ENCODE data around the gene SEC14L6. TPM values are rescaled to one million over a fixed set of nuclear protein-coding genes. Genes with fewer than 3 reads are reported as not detected.

Gene SEC14L6
- polyA plus RNA-seq, 1 experiment: 0.06 TPM

DNA sequence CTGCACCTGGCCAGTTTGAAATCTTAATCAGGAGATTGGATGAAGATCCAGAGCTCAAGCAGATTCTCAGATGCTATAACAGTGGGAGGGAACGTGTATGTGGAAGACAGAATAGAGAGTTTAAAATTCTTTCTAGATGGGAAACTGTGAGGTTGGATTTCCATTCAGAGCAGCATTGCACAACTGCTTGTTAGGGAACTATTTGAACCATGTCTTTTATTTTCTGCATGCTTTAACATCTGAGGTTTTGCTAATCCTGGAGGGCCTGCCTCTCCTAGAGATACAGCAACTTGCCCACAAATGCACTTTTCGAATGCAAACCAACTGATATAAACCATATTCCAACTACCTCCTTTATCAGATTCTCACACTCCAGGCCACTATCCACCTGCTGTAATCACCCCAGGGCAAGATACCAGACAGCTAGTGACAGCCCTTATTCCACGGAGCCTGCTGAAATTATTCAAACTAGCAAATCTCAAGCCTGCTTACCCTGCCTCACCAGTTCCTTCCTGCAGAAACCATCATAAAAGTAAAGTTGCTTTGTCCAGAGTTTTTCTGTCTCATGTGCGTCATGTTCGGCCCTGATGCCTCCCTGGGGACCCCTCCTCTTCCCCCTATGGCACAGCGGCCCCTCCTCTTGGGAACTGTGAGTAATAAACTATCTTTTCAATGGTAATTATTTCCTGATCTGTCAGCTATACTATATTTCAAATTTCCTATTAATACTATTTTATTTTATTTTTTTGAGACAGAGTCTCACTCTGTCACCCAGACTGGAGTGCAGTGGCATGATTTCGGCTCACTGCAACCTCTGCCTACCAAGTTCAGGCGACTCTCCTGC, 22.7 kb downstream of the SEC14L6 start:
- no peaks in the 10 kb centered on the region for H3K9me3 ChIP-seq (ENCODE audit: control insufficient read depth, insufficient read depth, low read length)
- no peak for DNase-seq (ENCODE audit: low read depth, low spot score)
- peaks cover 25% of the 10 kb centered on the region for H3K27me3 ChIP-seq (ENCODE audit: control insufficient read depth, insufficient read depth, low read length)
- ChIA-PET POLR2A (interaction anchor here (0.6 kb wide), 1 partner anchor 122 kb away, joined by 3 read pairs; no protein-coding TSS in a partner anchor), CTCF (interaction anchor here (0.7 kb wide), 1 partner anchor 29 kb away, joined by 5 read pairs; no protein-coding TSS in a partner anchor)
- no peak overlapping the region for H3K27ac ChIP-seq (ENCODE audit: low read depth, low read length)
- H3K4me3 ChIP-seq (ENCODE audit: low read depth, low read length): no peak overlapping the region
- TF ChIP-seq, protein P1, sequence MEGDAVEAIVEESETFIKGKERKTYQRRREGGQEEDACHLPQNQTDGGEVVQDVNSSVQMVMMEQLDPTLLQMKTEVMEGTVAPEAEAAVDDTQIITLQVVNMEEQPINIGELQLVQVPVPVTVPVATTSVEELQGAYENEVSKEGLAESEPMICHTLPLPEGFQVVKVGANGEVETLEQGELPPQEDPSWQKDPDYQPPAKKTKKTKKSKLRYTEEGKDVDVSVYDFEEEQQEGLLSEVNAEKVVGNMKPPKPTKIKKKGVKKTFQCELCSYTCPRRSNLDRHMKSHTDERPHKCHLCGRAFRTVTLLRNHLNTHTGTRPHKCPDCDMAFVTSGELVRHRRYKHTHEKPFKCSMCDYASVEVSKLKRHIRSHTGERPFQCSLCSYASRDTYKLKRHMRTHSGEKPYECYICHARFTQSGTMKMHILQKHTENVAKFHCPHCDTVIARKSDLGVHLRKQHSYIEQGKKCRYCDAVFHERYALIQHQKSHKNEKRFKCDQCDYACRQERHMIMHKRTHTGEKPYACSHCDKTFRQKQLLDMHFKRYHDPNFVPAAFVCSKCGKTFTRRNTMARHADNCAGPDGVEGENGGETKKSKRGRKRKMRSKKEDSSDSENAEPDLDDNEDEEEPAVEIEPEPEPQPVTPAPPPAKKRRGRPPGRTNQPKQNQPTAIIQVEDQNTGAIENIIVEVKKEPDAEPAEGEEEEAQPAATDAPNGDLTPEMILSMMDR (IDR thresholded peaks at IDR 0.05; ENCODE audit: low read depth, low read length): no peak

DNA sequence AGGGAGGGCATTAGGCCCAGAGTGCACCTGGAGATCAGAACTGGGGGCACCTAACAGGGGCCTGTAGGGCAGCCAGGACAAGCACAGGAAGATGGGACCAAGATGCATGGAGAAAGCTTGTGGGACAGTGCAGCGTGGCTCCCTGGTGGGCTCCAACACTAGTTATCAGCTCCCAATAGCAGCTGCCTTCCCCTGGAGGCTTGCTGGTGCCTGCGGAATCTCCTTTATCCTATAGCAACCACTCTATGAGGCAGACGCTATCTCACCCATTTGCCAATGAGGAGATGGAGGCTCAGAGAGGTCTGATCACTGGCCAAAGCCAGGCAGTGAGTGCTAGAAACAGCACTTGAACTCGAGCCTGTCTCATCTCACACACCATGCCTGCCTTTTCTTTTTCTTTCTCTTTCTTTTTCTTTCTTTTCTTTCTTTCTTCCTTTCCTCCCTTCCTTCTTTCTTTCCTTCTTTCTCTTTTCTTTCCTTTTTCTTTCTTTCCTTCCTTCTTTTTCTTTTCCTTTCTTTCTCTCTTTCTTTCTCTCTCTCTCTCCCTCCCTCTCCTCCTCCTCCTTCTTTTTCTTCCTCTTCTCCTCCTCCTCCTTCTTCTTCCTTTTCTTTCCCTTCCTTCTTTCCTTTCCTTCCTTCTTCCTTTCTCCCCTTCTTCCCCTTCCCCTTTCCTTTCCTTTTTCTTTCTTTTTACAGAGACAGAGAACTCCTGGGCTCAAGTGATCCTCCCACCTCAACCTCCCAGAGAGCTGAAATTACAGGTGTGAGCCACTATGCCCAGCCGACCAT, 25.0 kb downstream of the SEC14L6 start:
- Histone ChIP-seq H3K9me3 (ENCODE audit: control insufficient read depth, insufficient read depth, low read length) (no peaks in the 10 kb centered on the region), H3K27me3 (ENCODE audit: control insufficient read depth, insufficient read depth, low read length) (peaks cover 25% of the 10 kb centered on the region), H3K27ac (ENCODE audit: low read depth, low read length) (no peak overlapping the region), H3K4me3 (ENCODE audit: low read depth, low read length) (no peak overlapping the region)
- ChIA-PET POLR2A (no interaction called here), CTCF (no interaction called here)
- DNase-seq (ENCODE audit: low read depth, low spot score): no peak
- TF ChIP-seq, protein P1 (IDR thresholded peaks at IDR 0.05; ENCODE audit: low read depth, low read length): no peak

DNA sequence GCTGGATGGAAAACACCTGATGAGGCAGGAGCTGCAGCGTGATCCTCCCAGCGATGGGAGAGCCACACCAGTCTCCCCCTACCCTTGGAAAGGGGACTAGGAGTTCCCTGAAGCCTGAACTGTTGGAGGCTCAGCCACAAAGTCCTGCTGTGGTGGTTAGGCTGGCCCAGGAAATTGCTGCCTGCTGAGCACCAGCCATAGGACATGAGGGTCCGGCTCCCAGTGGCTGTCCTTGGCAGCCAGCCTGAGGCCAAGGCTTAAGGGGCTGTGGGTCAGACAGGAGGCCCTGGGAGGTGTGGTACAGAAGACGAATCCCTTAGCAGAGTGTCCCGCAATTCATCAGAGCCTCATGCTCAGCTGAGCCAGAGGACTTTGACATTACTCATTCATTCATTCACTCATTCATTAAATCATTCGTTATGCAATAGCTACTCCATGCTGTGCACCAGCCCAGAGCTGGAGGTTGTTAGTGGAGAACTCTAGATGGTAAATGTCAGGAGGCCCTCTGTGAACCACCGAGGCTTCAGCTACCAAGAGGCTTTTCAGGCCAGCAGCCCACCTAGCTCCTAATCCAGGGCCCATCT, 26.6 kb downstream of the SEC14L6 start:
- Histone ChIP-seq H3K27ac (ENCODE audit: low read depth, low read length) (no peak overlapping the region), H3K27me3 (ENCODE audit: control insufficient read depth, insufficient read depth, low read length) (peaks cover 27% of the 10 kb centered on the region), H3K4me3 (ENCODE audit: low read depth, low read length) (no peak overlapping the region), H3K9me3 (ENCODE audit: control insufficient read depth, insufficient read depth, low read length) (no peaks in the 10 kb centered on the region)
- ChIA-PET POLR2A (no interaction called here), CTCF (no interaction called here)
- TF ChIP-seq, protein P1 (IDR thresholded peaks at IDR 0.05; ENCODE audit: low read depth, low read length): no peak
- no peak for DNase-seq (ENCODE audit: low read depth, low spot score)

DNA sequence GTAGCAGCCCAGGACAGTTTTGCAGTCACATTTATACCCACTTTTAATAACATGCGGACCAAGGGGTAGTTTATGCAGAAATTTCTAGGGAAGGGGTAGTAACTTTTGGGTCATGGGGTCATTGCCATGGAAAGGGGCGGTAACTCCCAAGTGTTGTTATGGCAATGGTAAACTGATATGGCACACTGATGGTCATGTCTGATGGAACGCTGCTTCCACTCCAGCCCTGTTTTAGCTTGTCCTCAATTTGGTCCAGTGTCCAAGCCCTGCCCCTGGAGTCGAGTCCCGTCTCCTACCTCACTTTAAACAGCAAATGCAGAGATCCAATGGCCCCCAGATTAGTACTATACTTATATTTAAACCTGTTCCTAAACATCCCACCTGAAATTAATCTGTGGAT, 29.8 kb downstream of the SEC14L6 start:
- Histone ChIP-seq H3K27ac (ENCODE audit: low read depth, low read length) (no peak overlapping the region), H3K9me3 (ENCODE audit: control insufficient read depth, insufficient read depth, low read length) (peaks cover 3% of the 10 kb centered on the region; the same call in 1 of the 2 replicates), H3K27me3 (ENCODE audit: control insufficient read depth, insufficient read depth, low read length) (peaks cover 21% of the 10 kb centered on the region), H3K4me3 (ENCODE audit: low read depth, low read length) (no peak overlapping the region)
- POLR2A ChIA-PET: no interaction called here
- TF ChIP-seq, protein P1 (IDR thresholded peaks at IDR 0.05; ENCODE audit: low read depth, low read length): no peak
- CTCF ChIA-PET: no interaction called here
- DNase-seq (ENCODE audit: low read depth, low spot score): no peak
